Osteoblast (primary cell): ENCODE results near the gene ZNHIT2. TPM values are rescaled to one million over a fixed set of nuclear protein-coding genes. Genes with fewer than 3 reads are reported as not detected.

Source experiments
- DNase-seq: peaks from one replicate; pipeline ENCODE4 v3.0.0; 2011; ENCODE audit warnings: low spot score, mixed read lengths; ENCODE audit not compliant: insufficient read length; ENCODE audit errors: missing footprints
- H2AFZ ChIP-seq: 2 replicates; pipeline ENCODE4 v1.6.0; 2011; ENCODE audit warnings: mild to moderate bottlenecking, low read length
- H3K27ac ChIP-seq: 2 replicates; pipeline ENCODE4 v1.5.1; 2011; ENCODE audit warnings: mild to moderate bottlenecking, low read depth, low read length, moderate library complexity
- H3K27me3 ChIP-seq: 2 replicates; pipeline ENCODE4 v1.6.0; 2012; ENCODE audit warnings: mild to moderate bottlenecking, control low read depth, inconsistent platforms, low read length, moderate library complexity; ENCODE audit not compliant: insufficient read depth
- H3K36me3 ChIP-seq: 2 replicates; pipeline ENCODE4 v1.5.1; 2011; ENCODE audit warnings: mild to moderate bottlenecking, low read length, control low read depth, moderate library complexity; ENCODE audit not compliant: insufficient read depth
- H3K4me1 ChIP-seq: 2 replicates; pipeline ENCODE4 v1.5.1; 2011; ENCODE audit warnings: mild to moderate bottlenecking, low read length, control low read depth, moderate library complexity; ENCODE audit not compliant: insufficient read depth
- H3K4me2 ChIP-seq: 2 replicates; pipeline ENCODE4 v1.6.0; 2011; ENCODE audit warnings: mild to moderate bottlenecking, low read length; ENCODE audit not compliant: insufficient read depth
- H3K4me3 ChIP-seq: fragments of 200-600 bp; sonication (generic); 3 replicates; pipeline ENCODE4 v1.5.1; 2012; ENCODE audit warnings: mild to moderate bottlenecking, low read length, inconsistent platforms; ENCODE audit not compliant: insufficient read depth
- H3K79me2 ChIP-seq: 2 replicates; pipeline ENCODE4 v1.6.0; 2012; ENCODE audit warnings: mild to moderate bottlenecking, low read length, control low read depth, inconsistent platforms; ENCODE audit not compliant: insufficient read depth
- H3K9me3 ChIP-seq: 2 replicates; pipeline ENCODE4 v1.5.1; 2011; ENCODE audit warnings: low read depth, low read length, control low read depth
- H4K20me1 ChIP-seq: 2 replicates; pipeline ENCODE4 v1.6.0; 2012; ENCODE audit warnings: mild to moderate bottlenecking, low read length, control low read depth; ENCODE audit not compliant: insufficient read depth
- total RNA-seq: library from RNA; depleted of rRNA; stranded (reverse); fragments of >200 nt; gene quantifications from 2 replicates; pipeline ENCODE4 v1.2.3, GENCODE V29; 2012
- TF ChIP-seq, protein P1 (sequence below): IDR thresholded peaks from 2 replicates; pipeline ENCODE4 v1.5.1; 2011; ENCODE audit warnings: mild to moderate bottlenecking, low read depth, low read length, moderate library complexity; ENCODE audit errors: extremely low read depth

The ZNHIT2 gene
- total RNA-seq, 1 donor = 12.3 TPM

DNA sequence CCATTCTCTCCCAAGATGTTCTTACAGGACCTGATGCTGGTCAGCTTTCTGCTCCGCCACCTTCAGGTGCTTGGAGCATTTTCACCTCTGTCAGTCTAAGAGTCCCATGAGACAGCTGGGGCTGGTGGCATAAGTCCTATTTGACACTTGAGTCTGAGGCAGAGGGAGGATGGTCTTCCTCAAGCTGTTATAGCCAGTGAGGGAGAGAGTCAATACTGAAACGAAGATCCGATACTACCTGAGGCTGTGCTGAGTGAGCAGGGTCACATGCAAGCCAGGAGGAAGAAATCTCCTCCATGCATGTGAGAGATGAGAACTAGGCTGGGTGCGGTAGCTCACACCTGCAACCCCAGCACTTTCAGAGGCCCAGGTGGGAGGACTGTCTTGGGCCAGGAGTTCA lies 27.9 kb downstream of the ZNHIT2 start:
- Histone ChIP-seq H3K79me2 (peaks cover 15% of the 10 kb centered on the region), H3K9me3 (no peaks in the 10 kb centered on the region)

DNA sequence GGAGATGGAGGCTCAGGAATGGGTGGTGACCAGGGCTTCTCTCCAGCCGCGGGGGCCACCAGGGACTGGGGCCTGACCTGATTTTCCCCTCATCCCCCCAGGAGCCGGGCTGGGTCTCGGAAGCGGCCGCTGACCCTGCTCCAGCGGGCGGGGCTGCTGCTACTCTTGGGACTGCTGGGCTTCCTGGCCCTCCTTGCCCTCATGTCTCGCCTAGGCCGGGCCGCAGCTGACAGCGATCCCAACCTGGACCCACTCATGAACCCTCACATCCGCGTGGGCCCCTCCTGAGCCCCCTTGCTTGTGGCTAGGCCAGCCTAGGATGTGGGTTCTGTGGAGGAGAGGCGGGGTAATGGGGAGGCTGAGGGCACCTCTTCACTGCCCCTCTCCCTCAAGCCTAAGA lies 29.7 kb downstream of the ZNHIT2 start:
- TF ChIP-seq, protein P1, sequence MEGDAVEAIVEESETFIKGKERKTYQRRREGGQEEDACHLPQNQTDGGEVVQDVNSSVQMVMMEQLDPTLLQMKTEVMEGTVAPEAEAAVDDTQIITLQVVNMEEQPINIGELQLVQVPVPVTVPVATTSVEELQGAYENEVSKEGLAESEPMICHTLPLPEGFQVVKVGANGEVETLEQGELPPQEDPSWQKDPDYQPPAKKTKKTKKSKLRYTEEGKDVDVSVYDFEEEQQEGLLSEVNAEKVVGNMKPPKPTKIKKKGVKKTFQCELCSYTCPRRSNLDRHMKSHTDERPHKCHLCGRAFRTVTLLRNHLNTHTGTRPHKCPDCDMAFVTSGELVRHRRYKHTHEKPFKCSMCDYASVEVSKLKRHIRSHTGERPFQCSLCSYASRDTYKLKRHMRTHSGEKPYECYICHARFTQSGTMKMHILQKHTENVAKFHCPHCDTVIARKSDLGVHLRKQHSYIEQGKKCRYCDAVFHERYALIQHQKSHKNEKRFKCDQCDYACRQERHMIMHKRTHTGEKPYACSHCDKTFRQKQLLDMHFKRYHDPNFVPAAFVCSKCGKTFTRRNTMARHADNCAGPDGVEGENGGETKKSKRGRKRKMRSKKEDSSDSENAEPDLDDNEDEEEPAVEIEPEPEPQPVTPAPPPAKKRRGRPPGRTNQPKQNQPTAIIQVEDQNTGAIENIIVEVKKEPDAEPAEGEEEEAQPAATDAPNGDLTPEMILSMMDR = no peak
- no peak overlapping the region for H3K27ac ChIP-seq
- no peaks in the 10 kb centered on the region for H3K27me3 ChIP-seq
- H3K36me3 ChIP-seq = peaks cover 43% of the 10 kb centered on the region
- peaks cover 19% of the 10 kb centered on the region for H3K4me1 ChIP-seq
- peaks cover 32% of the 10 kb centered on the region for H3K79me2 ChIP-seq
- no peak overlapping the region for H3K4me3 ChIP-seq
- no peak overlapping the region for H2AFZ ChIP-seq
- no peak overlapping the region for H3K4me2 ChIP-seq
- no peaks in the 10 kb centered on the region for H4K20me1 ChIP-seq
- no peaks in the 10 kb centered on the region for H3K9me3 ChIP-seq
- DNase-seq = no peak

More for the DNA sequence above, 27.9 kb downstream of the ZNHIT2 start:
- peaks cover 10% of the 10 kb centered on the region for H3K4me1 ChIP-seq
- H3K4me3 ChIP-seq = no peak overlapping the region
- peaks cover 43% of the 10 kb centered on the region for H3K36me3 ChIP-seq
- no peaks in the 10 kb centered on the region for H3K27me3 ChIP-seq
- no peak overlapping the region for H3K27ac ChIP-seq
- no peak overlapping the region for H2AFZ ChIP-seq
- TF ChIP-seq, protein P1 = no peak
- DNase-seq = peak; percentile 10
- H3K4me2 ChIP-seq = no peak overlapping the region
- no peaks in the 10 kb centered on the region for H4K20me1 ChIP-seq

DNA sequence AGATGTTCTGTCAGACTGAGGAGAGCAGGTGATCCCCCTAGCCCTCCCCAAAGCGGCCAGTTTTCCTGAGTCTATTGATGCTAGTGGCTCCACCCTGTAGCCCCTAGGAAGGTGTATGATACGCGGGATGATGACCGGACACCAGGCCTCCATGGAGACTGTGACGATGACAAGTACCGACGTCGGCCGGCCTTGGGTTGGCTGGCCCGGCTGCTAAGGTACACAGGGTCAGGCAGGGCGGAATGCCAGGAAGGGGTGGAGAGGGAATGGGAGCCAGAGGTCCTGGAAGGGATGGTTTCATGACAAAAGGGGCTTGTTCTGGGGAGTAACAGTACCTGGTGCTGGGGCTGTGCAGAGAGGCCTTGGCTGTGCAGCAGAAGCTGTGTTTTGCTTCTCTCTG lies 30.3 kb downstream of the ZNHIT2 start:
- H3K9me3 ChIP-seq = no peaks in the 10 kb centered on the region
- DNase-seq = peak; percentile 29

DNA sequence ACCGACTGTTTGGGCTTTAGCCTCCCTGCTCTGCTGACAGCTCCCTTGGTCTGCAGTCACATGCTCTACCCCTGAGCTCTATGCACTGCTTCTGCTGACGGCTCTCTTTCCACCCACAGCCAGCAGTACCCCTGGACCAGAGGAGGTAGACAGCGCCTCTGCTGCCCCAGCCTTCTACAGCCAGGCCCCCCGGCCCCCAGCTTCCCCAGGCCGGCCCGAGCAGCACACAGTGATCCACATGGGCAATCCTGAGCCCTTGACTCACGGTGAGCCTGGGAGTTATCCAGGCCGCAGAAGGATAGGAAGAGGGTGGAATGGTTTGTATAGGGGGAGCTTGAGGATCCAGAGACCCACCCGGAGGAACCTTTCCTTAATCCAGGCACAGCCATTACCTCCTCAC lies 30.7 kb downstream of the ZNHIT2 start:
- Histone ChIP-seq H3K36me3 (peaks cover 43% of the 10 kb centered on the region), H4K20me1 (no peaks in the 10 kb centered on the region), H3K79me2 (peaks cover 40% of the 10 kb centered on the region), H3K4me1 (peaks cover 22% of the 10 kb centered on the region), H3K9me3 (no peaks in the 10 kb centered on the region), H3K27me3 (no peaks in the 10 kb centered on the region), H3K27ac (no peak overlapping the region), H2AFZ (no peak overlapping the region), H3K4me3 (no peak overlapping the region), H3K4me2 (no peak overlapping the region)
- DNase-seq = no peak
- TF ChIP-seq, protein P1 = no peak

More for the DNA sequence above, 30.3 kb downstream of the ZNHIT2 start:
- TF ChIP-seq, protein P1 = no peak
- no peaks in the 10 kb centered on the region for H4K20me1 ChIP-seq
- no peak overlapping the region for H2AFZ ChIP-seq
- no peaks in the 10 kb centered on the region for H3K27me3 ChIP-seq
- H3K4me3 ChIP-seq = no peak overlapping the region
- H3K4me2 ChIP-seq = no peak overlapping the region
- peaks cover 36% of the 10 kb centered on the region for H3K79me2 ChIP-seq
- no peak overlapping the region for H3K27ac ChIP-seq
- H3K36me3 ChIP-seq = peaks cover 43% of the 10 kb centered on the region
- H3K4me1 ChIP-seq = peaks cover 22% of the 10 kb centered on the region
